H9 (cell line): ENCODE data around the gene PRSS16. TPM values are rescaled to one million over a fixed set of nuclear protein-coding genes. Genes with fewer than 3 reads are reported as not detected.

Experiments
- DNase-seq: peaks from one replicate; pipeline ENCODE4 v3.0.0-alpha.2; 2017
- H2AFZ ChIP-seq: one replicate; pipeline ENCODE4 v1.6.1; 2013; ENCODE audit warnings: mild to moderate bottlenecking, low read length, control low read depth, moderate library complexity
- H2AK5ac ChIP-seq: 2 replicates; pipeline ENCODE4 v1.6.1; 2013; ENCODE audit warnings: low read length, control low read depth, mixed read lengths; ENCODE audit not compliant: insufficient read length
- H2BK120ac ChIP-seq: one replicate; pipeline ENCODE4 v1.6.1; 2013; ENCODE audit warnings: low read depth, mild to moderate bottlenecking, low read length, control low read depth, inconsistent platforms; ENCODE audit not compliant: poor library complexity, severe bottlenecking
- H2BK12ac ChIP-seq: 2 replicates; pipeline ENCODE4 v1.6.1; 2013; ENCODE audit warnings: low read length, control low read depth, mixed read lengths, low read depth; ENCODE audit not compliant: insufficient read length
- H2BK15ac ChIP-seq: 2 replicates; pipeline ENCODE4 v1.6.1; 2013; ENCODE audit warnings: low read depth, low read length, control low read depth
- H2BK20ac ChIP-seq: one replicate; pipeline ENCODE4 v1.6.1; 2013; ENCODE audit warnings: low read depth, mild to moderate bottlenecking, low read length, control low read depth, inconsistent platforms; ENCODE audit not compliant: poor library complexity, severe bottlenecking
- H2BK5ac ChIP-seq: 2 replicates; pipeline ENCODE4 v1.6.1; 2013; ENCODE audit warnings: low read length, control low read depth, mixed read lengths; ENCODE audit not compliant: insufficient read length
- H3K14ac ChIP-seq: 2 replicates; pipeline ENCODE4 v1.6.1; 2013; ENCODE audit warnings: low read length, control low read depth; ENCODE audit not compliant: insufficient read depth
- H3K18ac ChIP-seq: 2 replicates; pipeline ENCODE4 v1.6.1; 2013; ENCODE audit warnings: low read depth, mild to moderate bottlenecking, mixed read lengths, low read length, control low read depth; ENCODE audit not compliant: insufficient read length
- H3K23ac ChIP-seq: 2 replicates; pipeline ENCODE4 v1.6.1; 2013; ENCODE audit warnings: low read length, control low read depth, mixed read lengths, low read depth; ENCODE audit not compliant: insufficient read length
- H3K23me2 ChIP-seq: 2 replicates; pipeline ENCODE4 v1.6.1; 2013; ENCODE audit warnings: low read depth, mild to moderate bottlenecking, mixed read lengths, low read length, control low read depth; ENCODE audit not compliant: insufficient read length, poor library complexity, severe bottlenecking
- H3K27ac ChIP-seq: 2 replicates; pipeline ENCODE4 v1.5.1; 2013; ENCODE audit warnings: low read length, control low read depth, mixed read lengths, low read depth; ENCODE audit not compliant: insufficient read length
- H3K27me3 ChIP-seq: 2 replicates; pipeline ENCODE4 v1.6.1; 2013; ENCODE audit warnings: low read length, control low read depth, inconsistent platforms; ENCODE audit not compliant: insufficient read depth
- H3K4ac ChIP-seq: 2 replicates; pipeline ENCODE4 v1.6.1; 2013; ENCODE audit warnings: low read depth, mild to moderate bottlenecking, control low read depth, inconsistent platforms, low read length, moderate library complexity
- H3K4me1 ChIP-seq: 2 replicates; pipeline ENCODE4 v1.6.1; 2013; ENCODE audit warnings: low read length, control low read depth, inconsistent platforms; ENCODE audit not compliant: insufficient read depth
- H3K4me2 ChIP-seq: 2 replicates; pipeline ENCODE4 v1.6.1; 2013; ENCODE audit warnings: low read length, control low read depth, mixed read lengths; ENCODE audit not compliant: insufficient read length, insufficient read depth
- H3K56ac ChIP-seq: 2 replicates; pipeline ENCODE4 v1.6.1; 2013; ENCODE audit warnings: low read depth, mild to moderate bottlenecking, mixed read lengths, low read length, control low read depth; ENCODE audit not compliant: insufficient read length
- H3K79me1 ChIP-seq: 2 replicates; pipeline ENCODE4 v1.6.1; 2013; ENCODE audit warnings: low read depth, mild to moderate bottlenecking, moderate library complexity, low read length, control low read depth, inconsistent platforms; ENCODE audit not compliant: insufficient read depth, poor library complexity, severe bottlenecking
- H3K79me2 ChIP-seq: 2 replicates; pipeline ENCODE4 v1.6.1; 2013; ENCODE audit warnings: low read length, control low read depth, inconsistent platforms; ENCODE audit not compliant: insufficient read depth
- H3K9ac ChIP-seq: 2 replicates; pipeline ENCODE4 v1.6.1; 2013; ENCODE audit warnings: low read length, control low read depth, mixed read lengths; ENCODE audit not compliant: insufficient read length; ENCODE audit errors: extremely low read depth
- H3K9me3 ChIP-seq: one replicate; pipeline ENCODE4 v1.6.1; 2013; ENCODE audit warnings: low read depth, low read length, inconsistent platforms; ENCODE audit not compliant: control insufficient read depth
- H3T11ph ChIP-seq: one replicate; pipeline ENCODE4 v1.6.1; 2013; ENCODE audit warnings: mild to moderate bottlenecking, low read length, control low read depth, inconsistent platforms
- H4K20me1 ChIP-seq: one replicate; pipeline ENCODE4 v1.6.1; 2013; ENCODE audit not compliant: control insufficient read depth, insufficient read length, insufficient read depth
- H4K5ac ChIP-seq: 2 replicates; pipeline ENCODE4 v1.6.1; 2013; ENCODE audit warnings: low read depth, mild to moderate bottlenecking, mixed read lengths, low read length, control low read depth; ENCODE audit not compliant: insufficient read length
- H4K8ac ChIP-seq: replicated peaks from 2 replicates; pipeline ENCODE4 v1.6.1; 2013; ENCODE audit warnings: low read length, control low read depth, mixed read lengths, low read depth; ENCODE audit not compliant: insufficient read length
- H4K91ac ChIP-seq: 2 replicates; pipeline ENCODE4 v1.6.1; 2013; ENCODE audit warnings: low read depth, mild to moderate bottlenecking, moderate library complexity, mixed read lengths, low read length, control low read depth; ENCODE audit not compliant: insufficient read length
- H3K27ac Mint-ChIP-seq, 3 experiments: 2 replicates in 2 of 3; 3 replicates in 1 of 3; pipeline ENCODE4 v1.8.0; 2020 to 2021; ENCODE audit warnings: mixed read lengths in 3 of 3, mild to moderate bottlenecking in 1 of 3, moderate library complexity in 1 of 3
- H3K27me3 Mint-ChIP-seq: 2 replicates; pipeline ENCODE4 v1.8.0; 2021; ENCODE audit warnings: low read depth, mild to moderate bottlenecking, moderate library complexity, mixed read lengths
- H3K36me3 Mint-ChIP-seq, 3 experiments: 2 replicates in 2 of 3; 3 replicates in 1 of 3; pipeline ENCODE4 v1.8.0; 2020 to 2021; ENCODE audit warnings: low read depth in 3 of 3, mixed read lengths in 3 of 3; ENCODE audit not compliant: insufficient read depth in 1 of 3
- H3K4me1 Mint-ChIP-seq, 2 experiments: 2 replicates each; pipeline ENCODE4 v1.8.0; 2020; ENCODE audit warnings: mixed read lengths in 2 of 2
- H3K4me3 Mint-ChIP-seq, 2 experiments: 2 replicates in 1 of 2; 3 replicates in 1 of 2; pipeline ENCODE4 v1.8.0; 2020 to 2021; ENCODE audit warnings: mild to moderate bottlenecking in 2 of 2, mixed read lengths in 2 of 2, moderate library complexity in 1 of 2
- H3K9me3 Mint-ChIP-seq, 2 experiments: 2 replicates in 1 of 2; 3 replicates in 1 of 2; pipeline ENCODE4 v1.8.0; 2020; ENCODE audit warnings: mild to moderate bottlenecking in 2 of 2, mixed read lengths in 2 of 2, moderate library complexity in 1 of 2
- WGBS: extraction: QIAGEN DNeasy Blood & Tissue Kit; methylation state at CpG from one replicate; pipeline ENCODE4 v1.1.7; 2013; ENCODE audit warnings: missing lambda C conversion rate, low lambda C conversion rate, mixed read lengths; ENCODE audit not compliant: insufficient read length; ENCODE audit errors: extremely low coverage; 5-methylcytosine and 5-hydroxymethylcytosine counted together
- long read RNA-seq: library from polyadenylated mRNA; unstranded; transcript quantifications from one replicate; pipeline ENCODE4 v2.0.0, GENCODE V29; 2020
- total RNA-seq: library from RNA; stranded (reverse); gene quantifications from 2 replicates; pipeline ENCODE4 v1.2.1, GENCODE V29; 2021
- TF ChIP-seq, protein P1 (sequence below): fragments of 200-600 bp; sonication (generic); conservative IDR thresholded peaks from 3 replicates; pipeline ENCODE4 v1.8.0; 2021; ENCODE audit warnings: antibody characterized with exemption, mild to moderate bottlenecking

PRSS16 gene
- total RNA-seq: 14.8 and 17.7 TPM in 2 replicates
- long read RNA-seq, partial matches to known transcripts: 4 of 5 reads
- long read RNA-seq, other reads (novel, unspliced or antisense): 0 of 5 reads

DNA sequence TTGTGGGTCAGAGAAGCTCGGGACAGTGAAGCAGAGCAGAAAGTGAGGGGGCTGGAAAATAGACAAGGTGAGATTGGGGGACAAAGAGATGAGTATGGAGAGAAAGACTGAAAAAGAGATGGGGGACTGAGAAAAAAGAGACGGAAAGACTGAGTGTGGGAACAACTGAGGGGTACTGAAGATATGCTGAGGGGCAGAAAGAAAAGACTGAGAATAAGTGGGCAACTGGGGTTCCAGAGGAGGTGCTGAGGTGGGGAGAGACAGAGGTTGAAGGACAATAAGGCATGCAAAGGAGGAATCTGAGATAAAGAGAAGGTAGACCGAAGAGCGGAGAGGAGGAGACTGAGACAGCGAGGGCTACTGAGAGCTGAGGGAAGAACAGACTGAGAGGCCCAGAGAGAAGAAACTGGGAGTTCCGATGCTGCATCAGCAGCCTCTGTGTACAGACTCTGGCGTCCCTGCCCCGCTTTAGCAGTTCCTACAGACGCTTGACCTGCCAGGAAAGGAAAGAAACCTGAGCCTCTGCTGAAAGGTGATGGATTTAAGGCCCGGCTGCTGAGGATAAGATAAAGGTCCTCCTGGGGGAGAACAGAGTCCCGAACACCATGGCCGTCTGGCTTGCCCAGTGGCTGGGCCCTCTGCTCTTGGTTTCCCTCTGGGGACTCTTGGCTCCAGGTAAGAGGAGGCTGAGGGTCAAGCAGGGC lies at the start of gene PRSS16:
TSS of gene PRSS16 (plus strand) at position 569 of the 704 bp plus-strand sequence. CDS start at position 606, 37 bp downstream.
- Mint-ChIP-seq H3K27ac (no peak within 1 kb of the TSS), H3K4me1 (peaks cover 12% of the 10 kb centered on the region in 2 experiments)
- no peak for DNase-seq

More for the DNA sequence above, at the start of gene PRSS16:
- Histone ChIP-seq H3K27ac (no peak within 1 kb of the TSS), H2BK15ac (no peak within 1 kb of the TSS), H3K56ac (no peak within 1 kb of the TSS), H4K91ac (no peak within 1 kb of the TSS), H2BK120ac (no peak within 1 kb of the TSS), H3K18ac (no peak within 1 kb of the TSS), H3K79me2 (no peaks in the 10 kb centered on the region), H2AFZ (no peak within 1 kb of the TSS), H2BK20ac (no peak within 1 kb of the TSS), H3K27me3 (no peaks in the 10 kb centered on the region), H2AK5ac (no peak within 1 kb of the TSS), H2BK5ac (no peak within 1 kb of the TSS), H3K9ac (no peak within 1 kb of the TSS), H3T11ph (no peak within 1 kb of the TSS), H3K4ac (no peak within 1 kb of the TSS), H4K20me1 (no peaks in the 10 kb centered on the region), H3K23me2 (peaks cover 5% of the 10 kb centered on the region), H3K23ac (no peak within 1 kb of the TSS), H3K9me3 (no peaks in the 10 kb centered on the region), H4K5ac (no peak within 1 kb of the TSS), H3K14ac (no peak within 1 kb of the TSS), H4K8ac (no peak within 1 kb of the TSS), H3K79me1 (no peaks in the 10 kb centered on the region), H2BK12ac (no peak within 1 kb of the TSS), H3K4me2 (no peak within 1 kb of the TSS), H3K4me1 (no peaks in the 10 kb centered on the region)
- TF ChIP-seq, protein P1, sequence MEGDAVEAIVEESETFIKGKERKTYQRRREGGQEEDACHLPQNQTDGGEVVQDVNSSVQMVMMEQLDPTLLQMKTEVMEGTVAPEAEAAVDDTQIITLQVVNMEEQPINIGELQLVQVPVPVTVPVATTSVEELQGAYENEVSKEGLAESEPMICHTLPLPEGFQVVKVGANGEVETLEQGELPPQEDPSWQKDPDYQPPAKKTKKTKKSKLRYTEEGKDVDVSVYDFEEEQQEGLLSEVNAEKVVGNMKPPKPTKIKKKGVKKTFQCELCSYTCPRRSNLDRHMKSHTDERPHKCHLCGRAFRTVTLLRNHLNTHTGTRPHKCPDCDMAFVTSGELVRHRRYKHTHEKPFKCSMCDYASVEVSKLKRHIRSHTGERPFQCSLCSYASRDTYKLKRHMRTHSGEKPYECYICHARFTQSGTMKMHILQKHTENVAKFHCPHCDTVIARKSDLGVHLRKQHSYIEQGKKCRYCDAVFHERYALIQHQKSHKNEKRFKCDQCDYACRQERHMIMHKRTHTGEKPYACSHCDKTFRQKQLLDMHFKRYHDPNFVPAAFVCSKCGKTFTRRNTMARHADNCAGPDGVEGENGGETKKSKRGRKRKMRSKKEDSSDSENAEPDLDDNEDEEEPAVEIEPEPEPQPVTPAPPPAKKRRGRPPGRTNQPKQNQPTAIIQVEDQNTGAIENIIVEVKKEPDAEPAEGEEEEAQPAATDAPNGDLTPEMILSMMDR: no peak
- no peaks in the 10 kb centered on the region for H3K9me3 Mint-ChIP-seq
- WGBS: no CpG with 5 or more reads among the region's 12 CpGs
- H3K4me3 Mint-ChIP-seq: no peak within 1 kb of the TSS
- H3K36me3 Mint-ChIP-seq: no peaks in the 10 kb centered on the region
- peaks cover 22% of the 10 kb centered on the region for H3K27me3 Mint-ChIP-seq
